ENCODE data around the gene ANKRD13C. TPM values are rescaled to one million over a fixed set of nuclear protein-coding genes. Genes with fewer than 3 reads are reported as not detected.

The ANKRD13C gene
- total and polyA plus RNA-seq, 2 of the 4 experiments (the other 2 are of a cell fraction) = 8.3 to 10.9 TPM

DNA sequence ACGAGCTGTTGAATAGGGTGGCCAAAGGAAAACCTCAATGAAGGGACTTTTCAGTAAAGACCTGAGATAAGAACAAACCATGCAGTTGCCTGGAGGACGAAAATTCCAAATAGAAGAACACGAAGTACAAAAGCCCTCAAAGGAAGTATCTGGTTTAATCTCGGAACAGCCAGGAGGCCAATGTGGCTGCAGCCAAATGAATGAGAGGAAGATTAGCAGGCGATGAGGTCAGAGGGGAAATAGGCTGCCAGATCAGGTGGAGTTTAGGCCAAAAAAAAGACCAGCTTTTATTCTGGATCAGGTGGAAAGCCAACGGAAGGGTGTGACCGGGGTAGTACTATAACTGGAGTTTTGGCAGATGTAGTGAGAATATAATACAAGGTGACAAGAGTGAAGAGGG is 89.7 kb downstream of the ANKRD13C start:
- no peaks in the 10 kb centered on the region for H4K20me1 ChIP-seq (ENCODE audit: insufficient read depth, low read length)
- H2AFZ ChIP-seq (replicated peaks; ENCODE audit: low read length, poor library complexity) = no peak overlapping the region
- dilution Hi-C loops (cut with HindIII; ENCODE audit: low sequenced_read_pairs, unreplicated experiment) (no loop called here), in situ Hi-C loops (cut with MboI; ENCODE audit: low sequenced_read_pairs) (no loop called here), intact Hi-C loops (cut with micrococcal nuclease) (no loop called here)
- H3K4ac ChIP-seq (ENCODE audit: low read depth, low read length) = no peak overlapping the region
- no TSS peak for BruUV-seq (replicated peaks)
- no peak overlapping the region for H4K5ac ChIP-seq (ENCODE audit: low read depth, low read length)
- H3K79me1 ChIP-seq (ENCODE audit: low read depth in 1 of 2, low read length in 2 of 2) = peaks cover 0 to 6% of the 10 kb centered on the region in 2 experiments; a peak in 1 of 4 replicates
- no peak overlapping the region for H2AK9ac ChIP-seq (replicated peaks; ENCODE audit: low read depth, low read length, poor library complexity)
- no peak overlapping the region for H4K91ac ChIP-seq (ENCODE audit: insufficient read depth, low read depth, low read length)
- POLR2A ChIA-PET (ENCODE audit: unreplicated experiment) = no interaction called here
- H2BK20ac ChIP-seq (ENCODE audit: low read depth, low read length) = no peak overlapping the region
- peaks cover 18% of the 10 kb centered on the region for H3K36me3 ChIP-seq (ENCODE audit: control insufficient read depth, insufficient read depth, low read length)
- H2BK15ac ChIP-seq (ENCODE audit: low read depth, low read length) = no peak overlapping the region
- DNase-seq (no peak), ATAC-seq (ENCODE audit: low read depth) (no peak)
- no peak overlapping the region for H3K18ac ChIP-seq (ENCODE audit: low read depth, low read length)
- no peaks in the 10 kb centered on the region for H3K4me1 ChIP-seq (ENCODE audit: control insufficient read depth, insufficient read depth, low read length)
- WGBS, 2 experiments (ENCODE audit: extremely low coverage in 2 of 2, insufficient read length in 1 of 2) = 98% methylated on average over 7 of the region's 7 CpGs; no CpG with 5 or more reads in 1 of the 2 experiments
- no peak overlapping the region for H3K9ac ChIP-seq (ENCODE audit: low read depth, low read length)
- H3K4me3 ChIP-seq (ENCODE audit: insufficient read depth, low read depth, low read length) = no peak overlapping the region
- H3K9me3 ChIP-seq (ENCODE audit: control insufficient read depth, insufficient read depth, low read length) = peaks cover 5% of the 10 kb centered on the region
- H3K27ac ChIP-seq (ENCODE audit: insufficient read depth, low read length) = no peak overlapping the region
- no peak for TF ChIP-seq POLR2A (IDR thresholded peaks at IDR 0.05; ENCODE audit: low read depth, low read length)
- no peak for TF ChIP-seq RFX5 (IDR thresholded peaks at IDR 0.05; ENCODE audit: low read depth, low read length)
- no peak for TF ChIP-seq RAD21 (IDR thresholded peaks at IDR 0.05; ENCODE audit: low read length)
- TF ChIP-seq NFE2L2 (IDR thresholded peaks at IDR 0.05; ENCODE audit: low read depth, low read length) = no peak
- TF ChIP-seq FOS (IDR thresholded peaks at IDR 0.05; ENCODE audit: low read depth, low read length) = no peak
- no peak for TF ChIP-seq SMC3 (IDR thresholded peaks at IDR 0.05; ENCODE audit: low read depth, low read length)
- no peak for TF ChIP-seq RCOR1 (IDR thresholded peaks at IDR 0.05; ENCODE audit: insufficient replicate concordance, low read length)
- no peak for TF ChIP-seq CHD1 (IDR thresholded peaks at IDR 0.05; ENCODE audit: low read depth, low read length)
- TF ChIP-seq, protein P1, sequence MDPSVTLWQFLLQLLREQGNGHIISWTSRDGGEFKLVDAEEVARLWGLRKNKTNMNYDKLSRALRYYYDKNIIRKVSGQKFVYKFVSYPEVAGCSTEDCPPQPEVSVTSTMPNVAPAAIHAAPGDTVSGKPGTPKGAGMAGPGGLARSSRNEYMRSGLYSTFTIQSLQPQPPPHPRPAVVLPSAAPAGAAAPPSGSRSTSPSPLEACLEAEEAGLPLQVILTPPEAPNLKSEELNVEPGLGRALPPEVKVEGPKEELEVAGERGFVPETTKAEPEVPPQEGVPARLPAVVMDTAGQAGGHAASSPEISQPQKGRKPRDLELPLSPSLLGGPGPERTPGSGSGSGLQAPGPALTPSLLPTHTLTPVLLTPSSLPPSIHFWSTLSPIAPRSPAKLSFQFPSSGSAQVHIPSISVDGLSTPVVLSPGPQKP (IDR thresholded peaks at IDR 0.05; ENCODE audit: borderline replicate concordance, low read depth, low read length) = no peak
- TF ChIP-seq MXI1 (IDR thresholded peaks at IDR 0.05; ENCODE audit: borderline replicate concordance, low read depth, low read length) = no peak
- TF ChIP-seq BHLHE40 (IDR thresholded peaks at IDR 0.05; ENCODE audit: low read depth, low read length) = no peak
- TF ChIP-seq CEBPB (IDR thresholded peaks at IDR 0.05; ENCODE audit: low read depth, low read length) = no peak
- TF ChIP-seq, protein P2, sequence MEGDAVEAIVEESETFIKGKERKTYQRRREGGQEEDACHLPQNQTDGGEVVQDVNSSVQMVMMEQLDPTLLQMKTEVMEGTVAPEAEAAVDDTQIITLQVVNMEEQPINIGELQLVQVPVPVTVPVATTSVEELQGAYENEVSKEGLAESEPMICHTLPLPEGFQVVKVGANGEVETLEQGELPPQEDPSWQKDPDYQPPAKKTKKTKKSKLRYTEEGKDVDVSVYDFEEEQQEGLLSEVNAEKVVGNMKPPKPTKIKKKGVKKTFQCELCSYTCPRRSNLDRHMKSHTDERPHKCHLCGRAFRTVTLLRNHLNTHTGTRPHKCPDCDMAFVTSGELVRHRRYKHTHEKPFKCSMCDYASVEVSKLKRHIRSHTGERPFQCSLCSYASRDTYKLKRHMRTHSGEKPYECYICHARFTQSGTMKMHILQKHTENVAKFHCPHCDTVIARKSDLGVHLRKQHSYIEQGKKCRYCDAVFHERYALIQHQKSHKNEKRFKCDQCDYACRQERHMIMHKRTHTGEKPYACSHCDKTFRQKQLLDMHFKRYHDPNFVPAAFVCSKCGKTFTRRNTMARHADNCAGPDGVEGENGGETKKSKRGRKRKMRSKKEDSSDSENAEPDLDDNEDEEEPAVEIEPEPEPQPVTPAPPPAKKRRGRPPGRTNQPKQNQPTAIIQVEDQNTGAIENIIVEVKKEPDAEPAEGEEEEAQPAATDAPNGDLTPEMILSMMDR (conservative IDR thresholded peaks at IDR 0.05; ENCODE audit: low read depth, low read length) = no peak
- TF ChIP-seq, protein P3, sequence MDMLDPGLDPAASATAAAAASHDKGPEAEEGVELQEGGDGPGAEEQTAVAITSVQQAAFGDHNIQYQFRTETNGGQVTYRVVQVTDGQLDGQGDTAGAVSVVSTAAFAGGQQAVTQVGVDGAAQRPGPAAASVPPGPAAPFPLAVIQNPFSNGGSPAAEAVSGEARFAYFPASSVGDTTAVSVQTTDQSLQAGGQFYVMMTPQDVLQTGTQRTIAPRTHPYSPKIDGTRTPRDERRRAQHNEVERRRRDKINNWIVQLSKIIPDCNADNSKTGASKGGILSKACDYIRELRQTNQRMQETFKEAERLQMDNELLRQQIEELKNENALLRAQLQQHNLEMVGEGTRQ (IDR thresholded peaks at IDR 0.05; ENCODE audit: low read depth, low read length) = no peak
- TF ChIP-seq MAFK (IDR thresholded peaks at IDR 0.05; ENCODE audit: low read depth, low read length) = no peak
- TF ChIP-seq MAZ (IDR thresholded peaks at IDR 0.05; ENCODE audit: borderline replicate concordance, low read depth, low read length) = no peak
- no peak overlapping the region for H2AK5ac ChIP-seq (ENCODE audit: low read depth, low read length)
- H3K4me2 ChIP-seq (ENCODE audit: low read depth, low read length) = no peak overlapping the region
- no peak overlapping the region for H2BK120ac ChIP-seq (ENCODE audit: low read depth, low read length)
- CTCF ChIA-PET = no interaction called here
- H3K56ac ChIP-seq (ENCODE audit: extremely low read depth, insufficient read depth, low read length) = no peak overlapping the region
- no peak overlapping the region for H3K14ac ChIP-seq (replicated peaks; ENCODE audit: low read depth, low read length)
- H4K8ac ChIP-seq (ENCODE audit: low read depth in 2 of 2, low read length in 2 of 2) = no peak overlapping the region
- H2BK5ac ChIP-seq (ENCODE audit: low read depth, low read length, poor library complexity, severe bottlenecking) = no peak overlapping the region
- no peak overlapping the region for H3K23ac ChIP-seq (ENCODE audit: low read depth, low read length)
- H3K27me3 ChIP-seq (ENCODE audit: control insufficient read depth, insufficient read depth, low read length) = no peaks in the 10 kb centered on the region
- H3K9me1 ChIP-seq (ENCODE audit: insufficient read depth, low read length) = no peaks in the 10 kb centered on the region
